Thyroid gland (tissue), 4 donors: ENCODE results near the gene SHROOM3.

Source experiments
- CTCF ChIP-seq, 6 experiments: fragments of 200-600 bp in 3 of 6; fragments of 450-650 bp in 3 of 6; sonication (generic) in 3 of 6; IDR thresholded peaks; one replicate each; pipeline ENCODE4 v1.5.1; 2016 to 2019; ENCODE audit warnings: antibody characterized with exemption in 6 of 6, mild to moderate bottlenecking in 2 of 6, inconsistent platforms in 1 of 6, moderate library complexity in 1 of 6
- POLR2A ChIP-seq, 2 donors: fragments of 450-650 bp; IDR thresholded peaks; one replicate each; pipeline ENCODE4 v1.6.1; 2017; ENCODE audit warnings: antibody characterized with exemption in 2 of 2, mild to moderate bottlenecking in 2 of 2, moderate library complexity in 1 of 2

GRCh38 chr4:76751612-76752343 is 316.7 kb downstream of the SHROOM3 start:
- TF ChIP-seq CTCF (IDR thresholded peaks at IDR 0.05) (no peak), POLR2A (IDR thresholded peaks at IDR 0.05) (no peak)
